ENCODE measurements around the gene SOBP. TPM values are rescaled to one million over a fixed set of nuclear protein-coding genes. Genes with fewer than 3 reads are reported as not detected.

SOBP gene
- total and polyA plus RNA-seq, 2 donors (not counting 1 experiment from before 2014, with no cell fraction given): 2.7 to 6.3 TPM

- Histone ChIP-seq H3K4me2 (ENCODE audit: extremely low read depth, insufficient read depth, low read length) (no peak overlapping the region), H3K79me2 (ENCODE audit: control insufficient read depth, insufficient read depth, low read length) (no peaks in the 10 kb centered on the region), H3K27ac (ENCODE audit: insufficient read depth, low read length) (no peak overlapping the region), H3K4me3 (replicated peaks in 1 of 4; ENCODE audit: control extremely low read depth in 1 of 4, insufficient read depth in 1 of 4, low read depth in 3 of 4, low read length in 4 of 4) (no peak overlapping the region), H4K20me1 (ENCODE audit: control insufficient read depth, extremely low read depth, insufficient read depth, low read length) (no peaks in the 10 kb centered on the region), H2AFZ (ENCODE audit: low read length) (no peak overlapping the region), H3K27me3 (ENCODE audit: control insufficient read depth, insufficient read depth, low read length) (no peaks in the 10 kb centered on the region), H3K9me3 (ENCODE audit: control insufficient read depth, insufficient read depth, low read depth, low read length) (no peaks in the 10 kb centered on the region), H3K9ac (ENCODE audit: insufficient read depth, low read length) (no peak overlapping the region), H3K36me3 (ENCODE audit: control insufficient read depth, insufficient read depth, low read length) (no peaks in the 10 kb centered on the region), H3K4me1 (ENCODE audit: control insufficient read depth, extremely low read depth, insufficient read depth, low read length) (no peaks in the 10 kb centered on the region)
- no peak for DNase-seq (ENCODE audit: low read depth in 2 of 2)
- TF ChIP-seq EZH2 (IDR thresholded peaks at IDR 0.05; ENCODE audit: low read length, missing control alignments) (no peak), CTCF (conservative IDR thresholded peaks at IDR 0.05 in 1 of 2, IDR thresholded peaks at IDR 0.05 in 1 of 2; ENCODE audit: low read depth in 1 of 2, low read length in 2 of 2) (no peak)
These were observed 64.4 kb downstream of the SOBP start for GRCh38 chr6:107554326-107554725.

GRCh38 chr6:107554918-107555317, 65.0 kb downstream of the SOBP start:
- no peak for TF ChIP-seq EZH2 (IDR thresholded peaks at IDR 0.05; ENCODE audit: low read length, missing control alignments)
- TF ChIP-seq CTCF (conservative IDR thresholded peaks at IDR 0.05 in 1 of 2, IDR thresholded peaks at IDR 0.05 in 1 of 2; ENCODE audit: low read depth in 1 of 2, low read length in 2 of 2): no peak

GRCh38 chr6:107555449-107555848, 65.5 kb downstream of the SOBP start:
- Histone ChIP-seq H4K20me1 (ENCODE audit: control insufficient read depth, extremely low read depth, insufficient read depth, low read length) (no peaks in the 10 kb centered on the region), H3K9me3 (ENCODE audit: control insufficient read depth, insufficient read depth, low read depth, low read length) (no peaks in the 10 kb centered on the region), H3K27me3 (ENCODE audit: control insufficient read depth, insufficient read depth, low read length) (no peaks in the 10 kb centered on the region), H3K9ac (ENCODE audit: insufficient read depth, low read length) (no peak overlapping the region), H2AFZ (ENCODE audit: low read length) (no peak overlapping the region), H3K4me2 (ENCODE audit: extremely low read depth, insufficient read depth, low read length) (no peak overlapping the region), H3K79me2 (ENCODE audit: control insufficient read depth, insufficient read depth, low read length) (no peaks in the 10 kb centered on the region), H3K27ac (ENCODE audit: insufficient read depth, low read length) (no peak overlapping the region), H3K4me3 (replicated peaks in 1 of 4; ENCODE audit: control extremely low read depth in 1 of 4, insufficient read depth in 1 of 4, low read depth in 3 of 4, low read length in 4 of 4) (no peak overlapping the region), H3K4me1 (ENCODE audit: control insufficient read depth, extremely low read depth, insufficient read depth, low read length) (no peaks in the 10 kb centered on the region), H3K36me3 (ENCODE audit: control insufficient read depth, insufficient read depth, low read length) (no peaks in the 10 kb centered on the region)
- DNase-seq (ENCODE audit: low read depth in 2 of 2): no peak
- TF ChIP-seq EZH2 (IDR thresholded peaks at IDR 0.05; ENCODE audit: low read length, missing control alignments) (no peak), CTCF (conservative IDR thresholded peaks at IDR 0.05 in 1 of 2, IDR thresholded peaks at IDR 0.05 in 1 of 2; ENCODE audit: low read depth in 1 of 2, low read length in 2 of 2) (no peak)

More at GRCh38 chr6:107554918-107555317, 65.0 kb downstream of the SOBP start:
- DNase-seq (ENCODE audit: low read depth in 2 of 2): no peak
- no peak overlapping the region for H3K4me2 ChIP-seq (ENCODE audit: extremely low read depth, insufficient read depth, low read length)
- no peak overlapping the region for H3K4me3 ChIP-seq (replicated peaks in 1 of 4; ENCODE audit: control extremely low read depth in 1 of 4, insufficient read depth in 1 of 4, low read depth in 3 of 4, low read length in 4 of 4)
- H3K27ac ChIP-seq (ENCODE audit: insufficient read depth, low read length): no peak overlapping the region
- H2AFZ ChIP-seq (ENCODE audit: low read length): no peak overlapping the region
- no peaks in the 10 kb centered on the region for H3K4me1 ChIP-seq (ENCODE audit: control insufficient read depth, extremely low read depth, insufficient read depth, low read length)
- H3K79me2 ChIP-seq (ENCODE audit: control insufficient read depth, insufficient read depth, low read length): no peaks in the 10 kb centered on the region
- H3K36me3 ChIP-seq (ENCODE audit: control insufficient read depth, insufficient read depth, low read length): no peaks in the 10 kb centered on the region
- no peaks in the 10 kb centered on the region for H3K9me3 ChIP-seq (ENCODE audit: control insufficient read depth, insufficient read depth, low read depth, low read length)
- H3K9ac ChIP-seq (ENCODE audit: insufficient read depth, low read length): no peak overlapping the region
- H3K27me3 ChIP-seq (ENCODE audit: control insufficient read depth, insufficient read depth, low read length): no peaks in the 10 kb centered on the region
- H4K20me1 ChIP-seq (ENCODE audit: control insufficient read depth, extremely low read depth, insufficient read depth, low read length): no peaks in the 10 kb centered on the region
